Retina (tissue), 1 donor: ENCODE data around the gene ZNF195.
"Not testable (repeated sequence)": the region's sequence is repeated elsewhere in the genome, so short reads cannot be mapped to it uniquely, and the experiment has no call there.

ENCODE experiments used
- DNase-seq: peaks from one replicate; pipeline ENCODE4 v3.0.0-alpha.2; 2016

ZNF195 gene

GRCh38 chr11:3402181-3402860 lies 23.4 kb upstream of the ZNF195 start:
- DNase-seq: not testable (repeated sequence)

- not testable (repeated sequence) for DNase-seq
Measured at GRCh38 chr11:3401052-3401451, 22.1 kb upstream of the ZNF195 start.

GRCh38 chr11:3398509-3398908 lies 19.6 kb upstream of the ZNF195 start:
- not testable (repeated sequence) for DNase-seq

- DNase-seq: not testable (repeated sequence)
Measured at GRCh38 chr11:3398106-3398505, 19.2 kb upstream of the ZNF195 start.

DNA sequence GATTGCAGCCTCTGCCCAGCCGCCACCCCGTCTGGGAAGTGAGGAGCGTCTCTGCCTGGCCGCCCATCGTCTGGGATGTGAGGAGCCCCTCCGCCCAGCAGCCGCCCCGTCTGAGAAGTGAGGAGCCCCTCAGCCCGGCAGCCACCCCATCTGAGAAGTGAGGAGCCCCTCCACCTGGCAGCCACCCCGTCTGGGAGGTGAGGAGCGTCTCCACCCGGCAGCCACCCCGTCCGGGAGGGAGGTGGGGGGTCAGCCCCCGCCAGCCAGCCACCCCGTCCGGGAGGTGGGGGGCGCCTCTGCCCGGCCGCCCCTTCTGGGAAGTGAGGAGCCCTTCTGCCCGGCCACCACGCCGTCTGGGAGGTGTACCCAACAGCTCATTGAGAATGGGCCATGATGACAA lies 18.3 kb upstream of the ZNF195 start:
- DNase-seq: not testable (repeated sequence)

GRCh38 chr11:3395468-3395867 lies 16.5 kb upstream of the ZNF195 start:
- not testable (repeated sequence) for DNase-seq

DNA sequence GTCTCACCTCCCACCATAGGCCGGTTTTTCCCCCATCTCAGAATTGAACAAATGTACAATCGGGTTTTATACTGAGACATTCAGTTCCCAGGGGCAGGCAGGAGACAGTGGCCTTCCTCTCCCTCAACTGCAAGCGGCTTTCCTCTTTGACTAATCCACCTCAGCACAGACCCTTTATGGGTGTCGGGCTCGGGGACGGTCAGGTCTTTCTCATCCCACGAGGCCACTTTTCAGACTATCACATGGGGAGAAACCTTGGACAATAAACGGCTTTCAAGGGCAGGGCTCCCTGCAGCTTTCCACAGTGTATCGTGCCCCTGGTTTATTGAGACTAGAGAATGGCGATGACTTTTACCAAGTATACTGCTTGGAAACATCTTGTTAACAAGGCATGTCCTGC lies 16.0 kb upstream of the ZNF195 start:
- DNase-seq: not testable (repeated sequence)

DNA sequence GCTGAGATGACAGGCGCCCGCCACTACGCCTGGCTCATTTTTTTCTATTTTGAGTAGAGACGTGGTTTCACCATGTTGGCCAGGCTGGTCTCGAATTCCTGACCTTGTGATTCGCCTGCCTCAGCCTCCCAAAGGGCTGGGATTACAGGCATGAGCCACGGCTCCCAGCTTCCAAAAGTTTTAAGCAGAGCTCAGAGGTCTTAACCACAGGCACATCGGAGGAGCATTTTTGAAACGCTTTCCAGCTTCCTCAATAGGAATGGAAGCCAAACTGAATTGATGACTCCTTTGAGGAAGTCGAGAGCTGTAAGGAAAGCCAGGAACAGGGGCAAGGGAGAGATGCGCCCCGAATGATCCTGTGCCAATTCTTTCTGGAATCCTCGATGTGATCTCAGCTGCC lies 14.5 kb upstream of the ZNF195 start:
- DNase-seq: not testable (repeated sequence)

- DNase-seq: no peak
Measured at GRCh38 chr11:3382613-3383285, 3.8 kb upstream of the ZNF195 start.

DNA sequence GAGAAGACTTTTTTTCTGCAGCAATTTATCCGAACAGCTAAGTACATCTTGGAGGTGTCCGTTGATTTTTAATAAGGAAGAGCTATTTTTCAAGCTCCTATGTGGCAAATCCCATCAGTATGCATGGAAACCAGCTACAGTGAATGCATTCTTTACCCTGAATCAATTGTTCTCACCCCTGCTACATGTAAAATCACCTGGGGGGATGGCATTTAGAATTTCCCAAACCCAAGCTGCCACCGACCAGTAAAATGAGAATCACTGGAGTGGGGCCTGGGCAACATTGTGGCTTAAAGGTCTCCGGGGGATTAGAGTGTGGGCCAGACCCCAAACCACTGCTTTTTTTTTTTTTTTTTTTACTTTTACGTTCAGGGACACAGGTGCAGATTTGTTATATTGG lies 2.8 kb upstream of the ZNF195 start:
- no peak for DNase-seq

DNA sequence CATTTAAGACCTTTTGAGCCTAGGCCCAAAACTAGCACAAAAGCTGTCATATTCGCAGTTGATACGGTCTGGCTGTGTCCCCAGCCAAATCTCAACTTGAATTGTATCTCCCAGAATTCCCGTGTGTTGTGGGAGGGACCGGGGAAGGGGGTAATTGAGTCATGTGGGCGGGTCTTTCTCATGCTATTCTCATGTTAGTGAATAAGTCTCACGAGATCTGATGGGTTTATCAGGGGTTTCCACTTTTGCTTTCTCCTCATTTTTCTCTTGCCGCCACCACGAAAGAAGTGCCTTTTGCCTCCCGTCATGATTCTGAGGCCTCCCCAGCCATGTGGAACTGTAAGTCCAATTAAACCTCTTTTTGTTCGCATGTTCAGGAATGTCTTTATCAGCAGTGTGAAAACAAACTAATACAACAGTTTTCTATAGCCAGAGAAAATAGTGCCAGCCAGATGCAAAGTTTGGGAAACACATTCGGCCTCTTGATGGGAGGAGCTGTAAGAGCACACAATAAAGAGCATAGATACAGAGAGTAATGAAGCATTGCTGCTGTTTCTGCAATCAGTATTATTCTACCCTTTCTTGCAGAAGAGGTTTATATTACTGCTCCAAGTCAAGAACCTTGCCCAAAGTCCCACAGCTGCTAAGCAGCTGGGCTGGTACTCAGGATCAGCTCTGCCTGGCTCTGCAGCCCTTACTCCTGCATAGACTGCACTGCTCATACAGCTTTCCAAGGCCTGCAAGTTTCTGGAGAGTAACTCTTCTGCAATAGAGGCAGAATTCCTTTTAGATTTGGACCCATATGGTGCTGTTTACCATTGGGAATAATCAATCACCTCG lies 2.0 kb upstream of the ZNF195 start:
- no peak for DNase-seq

- no peak for DNase-seq
Measured at GRCh38 chr11:3375552-3375951, 3.4 kb downstream of the ZNF195 start.

GRCh38 chr11:3370311-3370870 lies 8.6 kb downstream of the ZNF195 start:
- DNase-seq: no peak

DNA sequence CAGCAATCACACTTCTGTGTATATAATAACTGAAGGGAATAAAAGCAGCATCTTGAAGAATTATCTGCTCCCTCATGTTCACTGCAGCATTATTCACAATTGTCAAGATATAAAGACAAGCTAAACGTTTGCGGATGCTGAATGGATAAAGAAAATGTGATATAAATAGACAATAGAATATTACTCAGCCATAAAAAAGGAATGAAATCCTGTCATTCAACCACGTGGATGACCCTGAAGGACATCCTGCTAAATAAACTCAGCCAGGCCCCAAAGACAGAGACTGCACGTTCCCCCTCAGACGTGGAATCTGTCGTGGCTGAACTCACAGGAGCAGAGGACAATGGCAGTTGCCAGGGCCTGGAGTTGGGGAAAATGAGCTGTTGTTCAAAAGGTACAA lies 9.6 kb downstream of the ZNF195 start:
- no peak for DNase-seq

GRCh38 chr11:3368199-3368598 lies 10.7 kb downstream of the ZNF195 start:
- no peak for DNase-seq

- DNase-seq: no peak
Measured at GRCh38 chr11:3367221-3367620, 11.7 kb downstream of the ZNF195 start.

DNA sequence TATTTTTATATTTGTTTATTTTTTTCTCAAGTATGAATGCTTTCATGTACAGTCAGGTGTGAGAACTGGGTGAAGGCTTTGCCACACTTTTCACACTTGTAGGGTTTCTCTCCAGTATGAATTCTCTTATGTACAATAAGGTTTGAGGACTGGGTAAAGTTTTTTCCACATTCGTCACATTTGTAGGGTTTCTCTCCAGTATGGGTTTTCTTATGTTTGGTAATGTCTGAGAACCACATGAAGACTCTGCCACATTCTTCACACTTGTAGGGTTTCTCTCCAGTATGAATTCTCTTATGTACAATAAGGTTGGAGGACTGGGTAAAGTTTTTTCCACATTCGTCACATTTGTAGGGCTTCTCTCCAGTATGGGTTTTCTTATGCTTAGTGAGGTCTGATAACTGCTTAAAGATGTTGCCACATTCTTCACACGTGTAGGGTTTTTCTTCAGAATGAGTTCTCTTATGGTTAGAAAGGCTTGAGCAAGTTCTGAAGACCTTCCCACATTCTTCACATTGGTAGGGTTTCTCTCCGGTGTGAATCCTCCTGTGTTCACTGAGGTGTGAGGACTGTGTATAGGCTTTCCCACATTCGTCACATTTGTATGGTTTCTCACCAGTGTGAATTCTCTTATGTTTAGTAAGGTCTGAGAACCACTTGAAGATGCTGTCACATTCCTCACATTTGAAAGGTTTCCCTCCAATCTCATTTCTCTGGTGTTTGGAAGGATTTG lies 19.7 kb downstream of the ZNF195 start:
- no peak for DNase-seq

GRCh38 chr11:3357994-3358676 lies 20.8 kb downstream of the ZNF195 start:
- DNase-seq: no peak

- DNase-seq: no peak
Measured at GRCh38 chr11:3357302-3357701, 21.6 kb downstream of the ZNF195 start.

GRCh38 chr11:3356858-3357257 lies 22.1 kb downstream of the ZNF195 start:
- DNase-seq: no peak

GRCh38 chr11:3353066-3353465 lies 25.9 kb downstream of the ZNF195 start:
- DNase-seq: no peak

DNA sequence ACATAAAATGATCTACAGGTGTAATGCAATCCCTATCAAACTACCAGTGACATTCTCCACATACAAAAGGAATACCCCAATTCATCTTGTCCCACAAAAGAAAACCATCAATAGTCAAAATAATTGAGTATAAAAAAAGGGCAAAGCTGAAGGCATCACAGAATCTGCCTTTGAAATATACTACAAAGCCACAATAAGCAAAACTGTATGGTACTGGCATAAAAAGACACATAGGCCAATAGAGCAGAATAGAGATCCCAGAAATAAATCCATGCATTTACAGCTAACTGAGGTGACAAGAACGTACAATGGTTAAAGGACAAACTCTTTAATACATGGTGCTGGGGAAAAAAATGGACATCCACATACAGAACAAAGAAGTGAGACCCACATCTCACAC lies 31.8 kb downstream of the ZNF195 start:
- DNase-seq: no peak
